Measurements from ENCODE around the gene ATAD1. TPM values are rescaled to one million over a fixed set of nuclear protein-coding genes. Genes with fewer than 3 reads are reported as not detected.
"Not testable (repeated sequence)": the region's sequence is repeated elsewhere in the genome, so short reads cannot be mapped to it uniquely, and the experiment has no call there.

The ATAD1 gene
- total RNA-seq, 1 experiment from 2014 or later, result 0.81 TPM

DNA sequence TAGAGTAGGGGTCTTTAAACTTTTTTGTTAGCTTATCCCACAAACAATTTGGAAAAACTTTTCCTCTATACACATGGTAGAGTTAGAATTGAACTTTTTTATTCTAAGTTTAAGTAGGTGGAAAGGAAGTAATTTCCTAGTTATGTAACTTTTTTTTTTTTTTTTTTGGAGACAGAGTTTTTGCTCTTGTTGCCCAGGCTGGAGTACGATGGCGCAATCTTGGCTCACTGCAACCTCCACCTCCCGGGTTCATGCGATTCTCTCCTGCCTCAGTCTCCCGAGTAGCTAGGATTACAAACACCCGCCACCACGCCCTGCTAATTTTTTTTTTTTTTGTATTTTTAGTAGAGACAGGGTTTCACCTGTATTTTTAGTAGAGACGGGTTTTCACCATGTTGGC lies 28.7 kb upstream of the ATAD1 start:
- not testable (repeated sequence) for DNase-seq (ENCODE audit: low spot score)

DNA sequence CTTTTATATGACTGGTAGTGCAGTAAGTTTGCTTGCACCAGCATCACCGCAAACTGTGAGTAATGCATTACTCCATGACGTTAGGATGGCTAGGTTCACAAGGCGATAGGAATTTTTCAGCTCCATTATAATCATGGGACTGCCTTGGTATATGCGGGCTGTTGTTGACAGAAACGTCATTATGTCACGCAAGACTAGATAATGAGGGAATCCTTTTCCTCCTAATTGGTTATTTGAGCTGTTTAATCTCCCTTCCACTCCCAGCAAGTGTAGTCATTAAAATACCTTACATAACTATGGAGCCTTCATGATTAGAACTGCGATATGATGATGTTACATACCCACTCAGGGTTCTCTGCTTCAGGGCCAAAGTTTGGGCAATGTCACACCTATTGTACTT lies 28.0 kb upstream of the ATAD1 start:
- no peak for DNase-seq (ENCODE audit: low spot score)

DNA sequence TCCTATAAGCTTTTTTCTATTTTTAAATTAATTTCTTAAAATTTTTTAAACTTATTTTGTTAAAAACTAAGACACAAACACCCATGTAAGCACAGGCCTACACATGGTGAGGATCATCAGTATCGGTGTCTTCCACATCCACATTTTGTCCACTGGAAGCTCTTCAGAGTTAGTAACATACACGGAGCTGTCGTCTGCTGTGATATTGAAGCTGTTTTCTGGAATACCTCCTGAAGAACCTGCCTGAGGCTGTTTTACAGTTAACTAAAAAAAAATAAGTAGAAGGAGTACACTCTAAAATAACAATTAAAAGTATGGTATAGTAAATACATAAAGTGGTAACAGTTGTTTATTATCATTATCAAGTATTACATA lies 27.6 kb upstream of the ATAD1 start:
- DNase-seq (ENCODE audit: low spot score), result no peak

DNA sequence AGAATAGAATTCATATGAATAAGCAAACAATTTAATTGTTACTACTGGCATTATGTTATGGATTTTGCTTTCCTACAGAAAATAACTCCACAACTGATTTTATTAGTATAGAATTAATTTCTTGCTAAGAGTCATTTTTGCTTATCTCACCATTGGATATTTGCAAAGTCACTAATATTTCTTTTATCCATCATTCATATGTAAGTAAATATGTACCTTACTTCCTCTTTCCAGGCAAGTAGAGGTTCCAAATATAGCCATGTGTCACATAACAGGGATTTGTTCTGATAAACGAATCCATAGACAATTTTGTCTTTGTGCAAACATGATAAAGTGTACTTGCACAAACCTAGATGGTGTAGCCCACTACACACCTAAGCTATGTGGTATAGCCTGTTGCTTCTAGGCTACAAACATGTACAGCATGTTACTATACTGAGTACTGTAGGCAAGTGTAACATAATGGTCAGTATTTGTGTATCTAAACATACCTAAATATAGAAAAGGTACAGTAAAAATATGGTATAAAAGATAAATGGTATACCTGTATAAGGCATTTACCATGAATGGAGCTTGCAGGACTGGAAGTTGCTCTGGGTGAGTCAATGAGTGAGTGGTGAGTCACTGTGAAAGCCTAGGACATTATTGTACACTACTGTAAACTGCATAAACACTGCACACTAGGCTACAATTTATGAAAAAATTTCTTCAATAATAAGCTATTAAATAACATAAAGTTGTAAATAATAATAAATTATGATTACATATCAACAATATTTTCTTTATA lies 27.0 kb upstream of the ATAD1 start:
- no peak for DNase-seq (ENCODE audit: low spot score)

DNA sequence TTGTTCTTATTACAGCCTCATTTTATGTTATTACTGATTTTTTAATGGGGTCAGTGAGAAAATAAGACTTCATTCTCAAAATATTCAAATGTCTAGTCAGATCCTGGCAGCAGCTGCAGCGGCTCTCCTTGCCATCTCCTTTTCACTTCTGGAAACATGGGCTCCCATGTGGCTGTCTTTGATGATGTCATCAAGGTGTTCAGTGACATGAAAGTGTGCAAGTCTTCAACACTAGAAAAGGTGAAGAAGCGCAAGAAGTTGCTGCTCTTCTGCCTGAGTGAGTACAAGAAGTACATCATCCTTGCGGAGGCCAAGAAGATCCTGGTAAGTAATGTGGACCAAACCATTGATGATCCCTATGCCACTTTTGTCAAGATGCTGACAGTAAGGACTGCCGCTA lies 25.7 kb upstream of the ATAD1 start:
- DNase-seq (ENCODE audit: low spot score), result no peak

- DNase-seq (ENCODE audit: low spot score), result no peak
Measured at GRCh38 chr10:87842776-87843497, 24.9 kb upstream of the ATAD1 start.

- no peak for DNase-seq (ENCODE audit: low spot score)
Measured at GRCh38 chr10:87842220-87842641, 24.2 kb upstream of the ATAD1 start.

DNA sequence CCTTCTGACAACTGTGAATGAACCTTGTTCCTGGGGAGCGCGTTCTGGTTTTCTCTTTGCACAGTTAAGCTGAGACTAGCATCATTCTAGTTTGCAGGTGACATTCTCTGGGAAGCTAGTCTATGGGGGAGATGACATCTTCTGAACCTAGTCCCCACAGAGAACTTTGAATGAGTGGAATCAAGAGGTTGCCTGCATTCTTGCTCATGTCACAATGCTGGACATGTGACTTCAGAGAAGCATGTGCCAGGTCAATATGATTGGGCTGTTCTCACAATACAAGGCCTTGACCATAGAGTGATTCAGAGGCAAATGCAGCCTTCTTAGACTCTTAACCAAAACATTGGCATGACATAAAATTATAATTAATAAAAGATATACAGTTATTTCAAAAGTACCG lies 23.2 kb upstream of the ATAD1 start:
- no peak for DNase-seq (ENCODE audit: low spot score)

DNA sequence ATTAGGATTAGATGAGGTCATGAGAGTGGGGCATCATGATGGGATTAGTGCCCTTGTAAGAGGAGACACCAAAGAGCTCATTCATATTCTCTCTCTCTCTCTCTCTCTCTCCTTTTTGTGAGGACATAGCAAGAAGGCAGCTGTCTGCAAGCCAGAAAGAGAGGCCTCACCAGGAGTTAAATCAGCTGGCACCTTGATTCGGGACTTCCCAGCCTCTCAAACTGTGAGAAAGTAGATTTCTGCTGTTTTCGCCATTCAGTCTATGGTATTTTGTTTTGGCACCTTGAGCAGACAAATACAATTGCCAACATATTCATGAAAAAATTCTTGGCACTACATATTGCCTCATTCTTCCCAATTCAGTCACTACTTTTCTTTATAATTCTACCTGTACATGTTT lies 20.6 kb upstream of the ATAD1 start:
- DNase-seq (ENCODE audit: low spot score), result no peak

GRCh38 chr10:87837445-87837844 lies 19.4 kb upstream of the ATAD1 start:
- no peak for DNase-seq (ENCODE audit: low spot score)

GRCh38 chr10:87836098-87836497 lies 18.1 kb upstream of the ATAD1 start:
- no peak for DNase-seq (ENCODE audit: low spot score)

DNA sequence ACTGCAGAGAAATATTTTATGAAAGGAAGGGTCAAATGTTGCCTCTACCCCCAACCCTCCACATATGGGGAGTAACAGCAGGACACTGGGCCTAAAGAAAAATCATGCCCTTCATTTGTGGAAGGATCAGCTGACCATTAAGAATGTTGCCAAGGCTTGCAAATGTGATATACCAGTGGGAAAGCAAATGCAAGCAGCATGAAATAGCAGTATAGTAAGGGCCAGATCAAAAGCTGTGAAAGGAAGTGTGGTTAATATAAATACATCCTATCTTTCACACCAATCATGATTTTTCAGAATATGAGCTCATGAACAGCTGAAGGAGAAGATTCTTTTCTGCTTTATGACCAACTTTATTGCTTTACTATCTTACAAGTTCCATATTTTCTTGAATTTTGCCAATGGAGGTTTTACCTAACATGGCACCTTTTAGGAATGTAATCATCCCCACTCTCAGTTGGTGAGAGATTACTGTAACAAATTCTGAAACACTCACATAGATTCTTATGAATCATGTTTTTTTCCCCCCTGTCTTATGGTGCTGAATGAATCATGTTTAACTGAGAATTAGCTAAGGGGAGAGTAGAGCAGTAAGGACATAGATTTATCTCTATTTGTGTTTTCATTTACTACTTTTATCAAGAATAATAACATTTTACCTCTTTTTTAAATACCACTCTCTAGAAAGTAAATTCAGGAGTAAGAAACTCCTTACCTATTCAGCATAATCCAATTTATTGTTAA lies 12.1 kb upstream of the ATAD1 start:
- no peak for DNase-seq (ENCODE audit: low spot score)

- not testable (repeated sequence) for DNase-seq (ENCODE audit: low spot score)
Measured at GRCh38 chr10:87829051-87829450, 11.0 kb upstream of the ATAD1 start.

- DNase-seq (ENCODE audit: low spot score), result no peak
Measured at GRCh38 chr10:87827681-87828080, 9.7 kb upstream of the ATAD1 start.

- no peak for DNase-seq (ENCODE audit: low spot score)
Measured at GRCh38 chr10:87826653-87827052, 8.6 kb upstream of the ATAD1 start.

DNA sequence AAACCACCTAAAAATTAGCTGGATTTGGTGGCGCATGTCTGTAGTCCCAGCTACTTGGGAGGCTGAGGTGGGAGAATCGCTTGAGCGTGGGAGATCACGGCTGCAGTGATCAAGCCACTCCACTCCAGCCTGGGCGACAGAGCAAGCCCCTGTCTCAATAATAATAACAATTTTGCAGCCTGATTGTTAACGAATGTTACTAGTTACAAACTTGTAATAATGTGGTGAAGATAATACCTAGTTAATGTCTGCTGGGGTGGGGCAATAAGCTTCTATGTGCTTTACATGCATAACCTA lies 1.2 kb upstream of the ATAD1 start:
- no peak for DNase-seq (ENCODE audit: low spot score)

- DNase-seq (ENCODE audit: low spot score), result no peak
Measured at GRCh38 chr10:87818505-87819288, 671 bp upstream of the ATAD1 start.

- no peak for DNase-seq (ENCODE audit: low spot score)
Measured at GRCh38 chr10:87816898-87817608, 973 bp downstream of the ATAD1 start.

DNA sequence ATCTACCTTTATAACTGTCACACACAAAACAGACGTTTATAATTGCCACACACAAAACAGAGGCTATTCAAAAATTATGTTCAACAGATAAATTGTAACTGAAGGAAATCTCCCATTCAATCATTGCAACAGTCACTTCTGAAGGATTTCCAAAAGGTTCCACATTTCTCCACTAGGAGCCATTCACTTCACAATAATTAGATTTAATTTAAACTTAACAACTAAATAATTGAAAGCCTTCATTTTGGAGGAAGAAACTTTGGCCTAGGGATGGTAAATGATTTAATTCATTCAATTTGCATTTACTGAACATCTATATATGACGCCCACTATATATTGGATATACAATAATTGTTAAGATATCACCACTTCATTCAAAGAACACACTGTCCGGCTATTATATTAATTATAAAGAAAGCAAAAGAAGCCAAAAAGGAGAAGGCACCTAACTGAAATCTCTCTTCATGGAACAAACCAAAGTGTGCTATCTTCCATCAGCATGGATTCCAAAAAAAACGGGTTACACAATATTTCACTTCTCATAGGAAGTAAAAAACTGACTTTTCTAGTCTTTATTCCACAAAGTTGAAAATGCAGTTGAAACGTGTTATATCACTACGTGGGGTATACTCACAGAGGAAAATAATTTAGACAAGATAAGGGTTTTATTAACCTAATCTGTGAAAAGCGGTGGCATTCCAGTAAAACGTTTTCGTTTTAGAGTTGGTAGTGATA lies 1.7 kb downstream of the ATAD1 start:
- DNase-seq (ENCODE audit: low spot score), result no peak

DNA sequence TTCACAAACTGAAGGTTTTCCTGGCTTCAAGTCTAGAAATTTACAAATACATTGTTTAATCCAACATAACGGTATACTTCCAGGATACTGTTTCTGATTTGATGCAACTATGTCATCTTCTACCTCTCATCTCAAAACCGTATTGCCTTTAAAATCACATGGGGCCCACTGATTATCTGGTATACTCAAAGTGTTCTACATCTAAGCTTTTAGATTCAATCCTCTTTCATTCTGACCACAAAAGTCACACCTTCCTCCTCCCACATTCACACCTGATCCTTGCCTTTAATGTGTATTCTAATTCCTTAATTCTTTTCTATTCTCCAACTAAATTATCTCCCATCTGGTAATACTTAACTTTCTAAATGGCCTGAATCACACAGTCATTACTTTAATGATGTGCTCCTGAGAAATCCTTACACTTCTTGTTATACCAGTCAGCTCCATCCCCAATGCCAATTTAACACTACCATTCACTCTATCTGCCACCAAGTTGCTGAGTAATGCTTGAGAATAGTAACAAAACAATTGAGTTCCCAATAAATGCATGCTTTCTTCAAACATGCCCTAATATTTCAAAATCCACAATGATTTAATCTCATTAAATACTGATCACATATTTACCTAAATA lies 13.0 kb downstream of the ATAD1 start:
- peak; percentile 0 for DNase-seq (ENCODE audit: low spot score)

All from H4 (cell line).